Panc1 (cell line): ENCODE data around the gene TAMALIN. TPM values are rescaled to one million over a fixed set of nuclear protein-coding genes. Genes with fewer than 3 reads are reported as not detected.

Experiments used
- ATAC-seq: fragments of 200-7000 bp; cut with Tn5 transposase; 2 replicates; pipeline ENCODE4 v1.9.1; 2020; ENCODE audit warnings: mild to moderate bottlenecking, moderate library complexity
- BruUV-seq: library from RNA; stranded (reverse); fragments of 400-500 nt; replicated peaks from 2 replicates; lab custom pipeline; 2021; lab: Mats Ljungman, UMichigan
- CTCF ChIA-PET: fragments of 300-600 bp; sonication (Branson Sonifier 250); formaldehyde crosslinking; loops from one replicate; lab custom pipeline; 2022; ENCODE audit warnings: antibody characterized with exemption; lab: Charles Lee
- POLR2A ChIA-PET: fragments of 300-600 bp; sonication (Branson Sonifier 250); formaldehyde crosslinking; loops from one replicate; lab custom pipeline; 2022; ENCODE audit warnings: antibody characterized with exemption; lab: Charles Lee
- DNase-seq: peaks from one replicate; pipeline ENCODE4 v3.0.0-alpha.2; 2010; ENCODE audit warnings: low read depth, low spot score
- H3K27ac ChIP-seq: 2 replicates; pipeline ENCODE4 v1.5.1; 2011; ENCODE audit warnings: mild to moderate bottlenecking, low read length, inconsistent platforms
- H3K27me3 ChIP-seq: fragments of 200-500 bp; sonication (Bioruptor generic); 2 replicates; pipeline ENCODE4 v1.6.0; 2014; ENCODE audit warnings: low read length, inconsistent platforms; ENCODE audit not compliant: control insufficient read depth, insufficient read depth
- H3K36me3 ChIP-seq: fragments of 200-500 bp; sonication (Bioruptor generic); 2 replicates; pipeline ENCODE4 v1.5.1; 2014; ENCODE audit warnings: inconsistent platforms, mild to moderate bottlenecking, low read length, moderate library complexity; ENCODE audit not compliant: control insufficient read depth, insufficient read depth
- H3K4me1 ChIP-seq: 2 replicates; pipeline ENCODE4 v1.5.1; 2011; ENCODE audit warnings: inconsistent platforms, mild to moderate bottlenecking, low read length, moderate library complexity; ENCODE audit not compliant: control insufficient read depth, insufficient read depth
- H3K4me3 ChIP-seq, 2 experiments: 2 replicates each; pipeline ENCODE4 v1.5.1; 2011 to 2012; ENCODE audit warnings: low read depth in 2 of 2, low read length in 2 of 2, mild to moderate bottlenecking in 2 of 2, inconsistent platforms in 1 of 2, moderate library complexity in 1 of 2
- H3K9me3 ChIP-seq: fragments of 200-500 bp; sonication (Bioruptor generic); 2 replicates; pipeline ENCODE4 v1.5.1; 2014; ENCODE audit warnings: low read depth, mild to moderate bottlenecking, inconsistent platforms, low read length, moderate library complexity; ENCODE audit not compliant: control insufficient read depth, insufficient read depth
- CTCF ChIP-seq: fragments of 450-650 bp; IDR thresholded peaks from 2 replicates; pipeline ENCODE4 v1.5.1; 2017; ENCODE audit warnings: mild to moderate bottlenecking
- POLR2AphosphoS5 ChIP-seq: IDR thresholded peaks from 2 replicates; pipeline ENCODE4 v1.6.1; 2012; ENCODE audit warnings: mild to moderate bottlenecking, low read depth, low read length, moderate library complexity
- SIN3A ChIP-seq: IDR thresholded peaks from 2 replicates; pipeline ENCODE4 v1.6.1; 2012; ENCODE audit warnings: low read depth, mild to moderate bottlenecking, low read length, moderate library complexity, borderline replicate concordance; ENCODE audit not compliant: insufficient read depth
- TCF7L2 ChIP-seq: IDR thresholded peaks from 2 replicates; pipeline ENCODE4 v1.6.1; 2011; ENCODE audit warnings: mild to moderate bottlenecking, low read depth, low read length, inconsistent platforms
- in situ Hi-C: cut with HindIII; loops from 2 replicates; pipeline ENCODE4 v1.10.0; 2016; ENCODE audit warnings: low sequenced_read_pairs, low pct_unique_long_range_greater_than_20kb
- intact Hi-C: fragments of 100-400 bp; cut with micrococcal nuclease; formaldehyde crosslinking; loops from one replicate; pipeline ENCODE4 v1.10.0; 2022; ENCODE audit not compliant: unreplicated experiment
- total RNA-seq: library from RNA; stranded (reverse); gene quantifications from one replicate; pipeline ENCODE4 v1.2.1, GENCODE V29; 2021; ENCODE audit not compliant: unreplicated experiment
- TF ChIP-seq, protein P1 (sequence below), 2 experiments: IDR thresholded peaks; 2 replicates each; pipeline ENCODE4 v1.6.1; 2011 to 2012; ENCODE audit warnings: low read depth in 2 of 2, control low read depth in 1 of 2, low read length in 1 of 2, mild to moderate bottlenecking in 1 of 2, moderate library complexity in 1 of 2; ENCODE audit not compliant: insufficient read depth in 1 of 2

The TAMALIN gene
- total RNA-seq, 1 experiment from 2014 or later = 0.82 TPM

GRCh38 chr12:52050758-52051541 is 44.2 kb downstream of the TAMALIN start, which contains the start of gene NR4A1:
Gene NR4A1 (plus strand): TSS chr12:52051442. CDS start chr12:52054329, 2,887 bp downstream.
- BruUV-seq = no TSS peak
- POLR2A ChIA-PET = interaction anchor here (0.6 to 0.8 kb wide), 3 partner anchors 18 to 119 kb away, joined by 3 to 9 read pairs (median 3); no protein-coding TSS in a partner anchor
- peak within 1 kb of the TSS; percentile 56 to 69 for H3K4me3 ChIP-seq
- ATAC-seq = peak; percentile 85
- H3K9me3 ChIP-seq = no peaks in the 10 kb centered on the region
- H3K27me3 ChIP-seq = no peaks in the 10 kb centered on the region
- no peak for DNase-seq
- H3K27ac ChIP-seq = 0 out of 2 replicates have a peak within 1 kb of the TSS, but pooled peaks have one; percentile 39
- CTCF ChIA-PET = interaction anchor here (0.5 to 1.0 kb wide), 5 partner anchors 13 to 125 kb away, joined by 3 to 7 read pairs (median 3); no protein-coding TSS in a partner anchor
- TF ChIP-seq SIN3A (0 out of 2 replicates have a peak, but pooled peaks have one; percentile 23), POLR2AphosphoS5 (no peak), TCF7L2 (peak; percentile 95), CTCF (no peak)
- TF ChIP-seq, protein P1, sequence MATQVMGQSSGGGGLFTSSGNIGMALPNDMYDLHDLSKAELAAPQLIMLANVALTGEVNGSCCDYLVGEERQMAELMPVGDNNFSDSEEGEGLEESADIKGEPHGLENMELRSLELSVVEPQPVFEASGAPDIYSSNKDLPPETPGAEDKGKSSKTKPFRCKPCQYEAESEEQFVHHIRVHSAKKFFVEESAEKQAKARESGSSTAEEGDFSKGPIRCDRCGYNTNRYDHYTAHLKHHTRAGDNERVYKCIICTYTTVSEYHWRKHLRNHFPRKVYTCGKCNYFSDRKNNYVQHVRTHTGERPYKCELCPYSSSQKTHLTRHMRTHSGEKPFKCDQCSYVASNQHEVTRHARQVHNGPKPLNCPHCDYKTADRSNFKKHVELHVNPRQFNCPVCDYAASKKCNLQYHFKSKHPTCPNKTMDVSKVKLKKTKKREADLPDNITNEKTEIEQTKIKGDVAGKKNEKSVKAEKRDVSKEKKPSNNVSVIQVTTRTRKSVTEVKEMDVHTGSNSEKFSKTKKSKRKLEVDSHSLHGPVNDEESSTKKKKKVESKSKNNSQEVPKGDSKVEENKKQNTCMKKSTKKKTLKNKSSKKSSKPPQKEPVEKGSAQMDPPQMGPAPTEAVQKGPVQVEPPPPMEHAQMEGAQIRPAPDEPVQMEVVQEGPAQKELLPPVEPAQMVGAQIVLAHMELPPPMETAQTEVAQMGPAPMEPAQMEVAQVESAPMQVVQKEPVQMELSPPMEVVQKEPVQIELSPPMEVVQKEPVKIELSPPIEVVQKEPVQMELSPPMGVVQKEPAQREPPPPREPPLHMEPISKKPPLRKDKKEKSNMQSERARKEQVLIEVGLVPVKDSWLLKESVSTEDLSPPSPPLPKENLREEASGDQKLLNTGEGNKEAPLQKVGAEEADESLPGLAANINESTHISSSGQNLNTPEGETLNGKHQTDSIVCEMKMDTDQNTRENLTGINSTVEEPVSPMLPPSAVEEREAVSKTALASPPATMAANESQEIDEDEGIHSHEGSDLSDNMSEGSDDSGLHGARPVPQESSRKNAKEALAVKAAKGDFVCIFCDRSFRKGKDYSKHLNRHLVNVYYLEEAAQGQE (IDR thresholded peaks at IDR 0.05; ENCODE audit: insufficient read depth in 1 of 2, low read depth in 2 of 2, low read length in 1 of 2) = no peak
- intact Hi-C loops (no loop called here), in situ Hi-C loops (no loop called here)
- peaks cover 4% of the 10 kb centered on the region for H3K4me1 ChIP-seq
- no peaks in the 10 kb centered on the region for H3K36me3 ChIP-seq

GRCh38 chr12:52052468-52053186 is 45.9 kb downstream of the TAMALIN start:
- ChIA-PET POLR2A (interaction anchor here (0.8 kb wide), 1 partner anchor 20 kb away, joined by 3 read pairs; no protein-coding TSS in a partner anchor), CTCF (no interaction called here)
- Histone ChIP-seq H3K27ac (no peak overlapping the region), H3K4me1 (peaks cover 4% of the 10 kb centered on the region), H3K9me3 (no peaks in the 10 kb centered on the region), H3K4me3 (peak overlapping the region in 1 of 2 experiments; percentile 69; a peak in 1 of 4 replicates), H3K36me3 (no peaks in the 10 kb centered on the region), H3K27me3 (no peaks in the 10 kb centered on the region)
- in situ Hi-C loops (no loop called here), intact Hi-C loops (no loop called here)
- ATAC-seq = no peak
- no peak for TF ChIP-seq CTCF
- no peak for TF ChIP-seq POLR2AphosphoS5
- TF ChIP-seq TCF7L2 = no peak
- TF ChIP-seq, protein P1 (IDR thresholded peaks at IDR 0.05; ENCODE audit: insufficient read depth in 1 of 2, low read depth in 2 of 2, low read length in 1 of 2) = no peak
- TF ChIP-seq SIN3A = no peak
- DNase-seq = no peak
- no TSS peak for BruUV-seq
